HG02623 (cell line): Measurements from ENCODE around the gene PSMD13.

Experiments used
- ATAC-seq: cut with Tn5 transposase; IDR thresholded peaks from one replicate; pipeline ENCODE4 v1.9.1; 2021; ENCODE audit warnings: moderate library complexity; ENCODE audit not compliant: unreplicated experiment

PSMD13 gene

DNA sequence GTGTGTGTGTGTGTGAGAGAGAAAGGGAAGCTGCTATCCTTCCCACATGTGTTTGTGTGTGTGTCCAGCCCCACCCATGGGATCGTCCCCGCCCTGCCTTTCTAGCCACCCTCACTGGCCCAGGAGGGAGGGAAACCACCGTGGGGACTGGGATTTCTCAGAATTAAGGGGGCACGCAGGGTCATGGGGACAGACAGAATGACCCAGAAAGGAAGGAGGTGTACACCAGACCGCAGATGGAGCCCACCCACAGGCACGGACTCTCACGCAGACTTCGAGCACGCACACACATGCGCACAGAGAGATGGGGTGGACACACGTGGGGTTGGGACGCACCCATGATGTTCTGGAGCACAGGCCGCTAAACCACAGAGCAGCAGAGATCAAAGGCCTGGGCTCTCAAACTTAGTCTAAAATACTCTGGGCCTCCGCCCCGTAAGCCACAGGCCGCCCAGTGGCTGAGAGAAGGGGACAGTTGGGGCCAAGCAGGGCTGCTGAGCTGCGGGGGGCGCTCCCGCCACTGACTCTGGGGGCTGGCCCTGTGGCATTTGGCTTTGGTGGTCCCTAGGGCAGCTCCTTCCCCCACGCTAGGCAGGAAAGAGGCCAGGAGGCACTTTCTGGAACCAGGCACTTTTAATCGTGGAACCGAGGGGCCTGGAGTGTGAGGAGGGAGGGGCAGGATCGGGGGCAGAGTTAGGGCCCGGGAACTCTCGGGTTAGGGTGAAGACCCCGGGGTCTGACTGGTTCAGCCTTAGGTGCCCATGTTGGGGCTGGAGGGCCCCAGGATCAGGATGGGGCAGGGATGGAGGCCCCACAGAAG is 61.0 kb downstream of the PSMD13 start:
- no peak for ATAC-seq

DNA sequence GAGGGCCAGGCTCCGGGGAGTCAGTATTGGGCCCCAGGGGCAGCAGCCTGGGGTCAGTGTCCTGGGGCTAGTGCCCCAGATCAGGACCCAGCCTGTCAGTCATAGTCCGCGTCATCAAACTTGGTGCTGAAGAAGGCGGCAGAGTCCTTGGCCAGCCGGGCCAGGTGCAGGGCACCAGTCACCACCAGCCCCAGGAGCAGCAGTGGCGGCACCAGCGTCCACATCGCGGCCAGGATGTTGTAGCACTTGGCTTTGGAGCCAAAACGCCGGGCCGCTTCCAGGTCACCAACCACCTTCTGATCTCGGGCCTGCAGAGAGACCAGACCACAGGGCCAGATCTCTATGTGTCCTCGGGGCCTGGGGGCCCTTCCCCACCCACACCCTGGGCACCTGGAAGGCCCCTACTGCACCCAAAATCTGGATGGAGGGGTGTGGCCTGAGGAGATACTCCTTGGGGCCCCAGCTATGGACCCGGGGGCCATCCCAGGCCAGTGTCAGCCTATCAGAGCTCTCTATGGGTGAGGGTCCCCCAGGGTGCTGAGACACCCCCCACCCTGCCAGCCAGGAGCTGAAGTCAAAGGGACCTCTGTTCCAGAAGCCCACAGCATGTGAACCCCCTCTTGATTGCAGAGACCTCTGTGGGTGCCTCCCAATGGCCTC is 61.8 kb downstream of the PSMD13 start:
- no peak for ATAC-seq

DNA sequence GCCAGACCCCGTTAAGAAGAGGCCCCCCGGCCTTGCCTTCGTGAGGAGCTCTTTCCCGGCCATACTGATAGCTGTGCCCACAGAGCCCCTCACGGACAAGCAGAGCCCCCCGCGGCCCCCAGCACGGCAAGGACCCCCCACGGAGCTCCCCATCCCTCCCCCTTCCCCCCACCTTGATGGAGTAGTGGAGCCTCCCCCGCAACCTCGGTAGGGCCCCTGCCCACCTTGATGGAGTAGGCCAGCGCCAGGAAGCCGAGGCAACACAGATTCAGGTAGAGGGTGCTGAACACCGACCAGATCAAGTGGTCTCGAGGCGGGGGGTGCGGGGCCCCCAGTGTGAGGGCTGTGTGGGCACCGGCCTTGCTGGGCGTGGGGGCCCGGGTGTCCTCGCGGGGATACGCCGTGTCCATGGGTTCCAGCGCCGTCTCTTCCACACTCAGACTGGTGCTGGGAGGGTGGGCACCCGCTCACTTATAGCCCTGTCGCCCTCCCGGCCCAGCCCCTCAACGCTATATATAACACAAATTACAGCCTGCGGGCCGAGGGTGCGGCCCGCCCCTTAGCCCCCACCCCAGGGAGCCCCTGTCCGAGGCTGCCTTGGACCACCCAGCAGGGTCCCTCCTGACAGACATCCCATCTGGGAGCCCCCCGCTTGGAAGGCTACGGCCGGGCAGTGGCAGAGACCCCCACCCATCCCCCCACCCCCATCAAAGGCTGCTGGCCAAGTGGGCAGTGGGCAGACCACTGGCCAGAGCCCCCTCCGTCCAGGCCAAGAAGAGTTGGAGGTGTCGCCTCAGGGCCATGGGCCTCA is 62.5 kb downstream of the PSMD13 start, which contains the start of gene IFITM5:
TSS of gene IFITM5 (minus strand) at position 446 of the 811 bp plus-strand sequence. CDS start at position 410, 36 bp downstream.
- no peak for ATAC-seq

DNA sequence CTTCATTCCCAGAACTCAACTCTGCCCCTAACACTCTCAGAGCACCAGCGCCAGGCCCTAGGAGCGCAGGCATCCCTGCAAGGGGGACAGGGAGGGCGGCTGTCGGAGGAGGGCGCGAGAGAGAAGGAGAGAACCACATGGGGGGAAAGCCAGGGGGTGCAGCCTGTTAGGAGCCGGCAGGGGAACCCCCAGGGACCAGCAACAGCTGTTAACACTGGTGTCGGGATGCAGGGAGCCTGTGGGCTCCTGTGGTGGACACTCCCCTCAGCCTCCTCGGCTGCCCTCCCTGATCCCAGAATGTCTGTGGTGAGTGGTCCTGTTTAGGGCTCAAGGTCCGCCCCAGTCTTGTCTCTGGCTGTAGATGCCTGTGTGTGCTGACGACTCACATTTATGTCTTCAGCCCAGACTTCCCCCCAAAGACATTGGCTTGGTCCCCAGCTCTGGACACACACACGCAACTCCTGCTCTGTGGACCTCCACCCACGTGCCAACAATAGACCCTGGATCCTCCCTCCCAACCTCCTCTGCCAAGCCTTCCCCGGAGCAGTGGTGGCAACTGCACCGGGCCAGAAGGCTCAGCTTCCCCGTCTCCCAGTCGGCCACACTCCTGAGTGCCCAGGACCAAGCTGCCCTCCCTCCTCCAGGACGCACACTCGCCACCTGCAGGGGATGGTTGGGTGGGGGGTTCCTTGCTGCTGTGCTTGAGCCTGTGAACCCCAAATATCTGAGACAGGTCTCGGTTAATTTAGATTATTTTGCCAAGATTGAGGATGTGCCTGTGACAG is 63.4 kb downstream of the PSMD13 start:
- no peak for ATAC-seq
